Muscle layer of colon (tissue), 2 donors: ENCODE measurements around the gene TBC1D4.
"Not testable (repeated sequence)": the region's sequence is repeated elsewhere in the genome, so short reads cannot be mapped to it uniquely, and the experiment has no call there.

Experiments used
- H3K27ac ChIP-seq: one replicate; pipeline ENCODE4 v1.7.0; 2013; ENCODE audit warnings: low read depth, mild to moderate bottlenecking, low read length, moderate library complexity
- H3K27me3 ChIP-seq, 2 donors: one replicate each; pipeline ENCODE4 v1.7.0; 2013; ENCODE audit warnings: low read length in 2 of 2, mild to moderate bottlenecking in 2 of 2; ENCODE audit not compliant: insufficient read depth in 2 of 2, control insufficient read depth in 1 of 2
- H3K36me3 ChIP-seq: one replicate; pipeline ENCODE4 v1.7.0; 2013; ENCODE audit warnings: mild to moderate bottlenecking, low read length; ENCODE audit not compliant: insufficient read depth
- H3K4me1 ChIP-seq: one replicate; pipeline ENCODE4 v1.7.0; 2013; ENCODE audit warnings: mild to moderate bottlenecking, low read length; ENCODE audit not compliant: insufficient read depth
- H3K4me3 ChIP-seq, 2 donors: one replicate each; pipeline ENCODE4 v1.7.0; 2013; ENCODE audit warnings: low read length in 2 of 2, low read depth in 1 of 2, mild to moderate bottlenecking in 1 of 2, moderate library complexity in 1 of 2
- H3K9ac ChIP-seq: one replicate; pipeline ENCODE4 v1.7.0; 2013; ENCODE audit warnings: low read length
- H3K9me3 ChIP-seq: one replicate; pipeline ENCODE4 v1.7.0; 2013; ENCODE audit warnings: mild to moderate bottlenecking, low read length
- donor health status: abdominal sarcoma.
- donor health status: Adenocarcinoma of cecum.

The TBC1D4 gene

GRCh38 chr13:75443356-75443958 is 38.5 kb downstream of the TBC1D4 start:
- Histone ChIP-seq H3K27me3 (no peaks in the 10 kb centered on the region), H3K9me3 (no peaks in the 10 kb centered on the region), H3K36me3 (no peaks in the 10 kb centered on the region), H3K4me1 (peaks cover 22% of the 10 kb centered on the region), H3K4me3 (no peak overlapping the region), H3K27ac (no peak overlapping the region), H3K9ac (no peak overlapping the region)

DNA sequence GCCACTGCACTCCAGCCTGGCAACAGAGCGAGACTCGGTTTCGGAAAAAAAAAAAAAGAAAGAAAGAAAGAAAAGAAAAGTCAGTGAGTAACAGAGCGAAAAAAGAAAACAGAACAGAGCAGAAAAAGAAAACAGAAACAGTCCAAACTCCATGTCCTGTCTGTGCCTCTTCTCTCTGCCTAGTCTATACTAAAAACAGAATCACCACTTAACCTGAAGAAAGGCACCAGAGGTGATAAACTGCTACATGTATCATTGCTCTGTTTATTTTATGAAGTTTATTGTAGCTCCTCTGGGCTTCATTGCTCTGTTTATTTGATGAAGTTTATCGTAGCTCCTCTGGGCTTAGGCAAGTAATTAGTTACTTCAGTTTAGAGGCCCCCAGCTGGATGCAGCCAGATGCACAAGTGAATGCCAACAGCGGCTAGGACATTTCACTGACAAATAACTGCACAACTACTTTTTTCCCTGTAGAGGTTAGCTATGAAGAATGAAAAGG is 39.2 kb downstream of the TBC1D4 start:
- H3K27ac ChIP-seq, result no peak overlapping the region
- H3K9me3 ChIP-seq, result no peaks in the 10 kb centered on the region
- H3K9ac ChIP-seq, result no peak overlapping the region
- H3K27me3 ChIP-seq, result no peaks in the 10 kb centered on the region
- H3K36me3 ChIP-seq, result no peaks in the 10 kb centered on the region
- H3K4me3 ChIP-seq, result no peak overlapping the region
- H3K4me1 ChIP-seq, result peaks cover 22% of the 10 kb centered on the region

DNA sequence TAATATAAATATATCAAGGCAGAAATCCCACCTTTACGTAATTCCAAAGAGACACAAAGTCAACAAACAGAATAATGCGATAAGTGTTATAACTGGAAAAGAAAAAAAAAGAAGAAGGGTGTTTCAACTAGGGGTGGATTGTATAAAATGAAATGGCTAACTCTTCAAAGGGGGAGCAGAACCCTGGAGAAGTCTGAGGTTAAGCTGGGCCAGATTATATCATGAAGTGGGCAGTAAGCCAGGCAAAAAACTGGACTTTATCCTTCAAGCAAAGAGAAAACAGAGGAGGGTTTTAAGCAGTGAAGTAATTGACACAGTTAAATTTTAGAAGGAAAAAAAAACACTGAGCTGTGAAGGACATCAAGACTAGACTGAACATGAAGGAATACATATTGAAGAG is 41.9 kb downstream of the TBC1D4 start:
- H3K9me3 ChIP-seq, result no peaks in the 10 kb centered on the region
- H3K4me1 ChIP-seq, result peaks cover 20% of the 10 kb centered on the region
- no peaks in the 10 kb centered on the region for H3K27me3 ChIP-seq
- H3K9ac ChIP-seq, result no peak overlapping the region
- no peak overlapping the region for H3K27ac ChIP-seq
- no peaks in the 10 kb centered on the region for H3K36me3 ChIP-seq
- H3K4me3 ChIP-seq, result no peak overlapping the region

DNA sequence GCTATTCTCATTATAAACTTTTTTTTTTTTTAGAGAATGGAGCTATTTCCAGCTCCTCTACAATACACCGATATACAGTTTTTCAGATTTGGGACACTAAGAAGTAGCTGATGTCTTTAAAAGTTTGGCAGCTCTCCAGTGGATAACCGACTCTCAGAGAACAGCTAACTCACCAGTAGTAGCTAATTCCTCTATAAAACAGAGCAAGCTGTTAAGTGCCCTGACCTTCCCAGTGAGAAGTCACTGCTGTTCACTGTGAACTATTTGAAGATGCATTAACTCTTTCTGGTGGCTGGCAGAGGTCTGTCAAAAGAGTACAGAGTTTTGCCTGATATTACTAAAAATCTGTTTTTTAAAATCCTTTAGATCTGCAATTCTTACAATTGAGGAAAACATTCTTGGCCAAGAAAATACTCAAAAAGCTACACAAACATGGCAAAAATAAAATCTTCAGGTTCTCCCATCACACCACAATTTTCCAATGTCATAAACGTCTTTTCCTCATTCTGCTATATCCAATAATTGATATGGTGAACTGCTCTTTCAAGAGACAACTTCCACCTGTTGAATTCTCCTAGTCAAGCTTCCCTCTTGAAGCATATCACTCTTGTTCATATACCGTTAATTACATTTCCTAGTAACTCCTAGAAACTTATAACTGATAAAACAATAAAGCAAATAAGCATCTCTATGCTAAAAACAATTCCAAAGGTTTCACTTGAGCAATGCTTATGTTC is 44.2 kb downstream of the TBC1D4 start:
- Histone ChIP-seq H3K4me1 (peaks cover 9% of the 10 kb centered on the region), H3K9ac (no peak overlapping the region), H3K4me3 (no peak overlapping the region), H3K27me3 (no peaks in the 10 kb centered on the region), H3K36me3 (no peaks in the 10 kb centered on the region), H3K27ac (no peak overlapping the region), H3K9me3 (no peaks in the 10 kb centered on the region)

- not testable (repeated sequence) for H3K27me3 ChIP-seq, H3K4me3 ChIP-seq, H3K4me1 ChIP-seq, H3K9ac ChIP-seq, H3K9me3 ChIP-seq, H3K36me3 ChIP-seq, H3K27ac ChIP-seq
These were observed 47.8 kb downstream of the TBC1D4 start for GRCh38 chr13:75434126-75434525.

- no peaks in the 10 kb centered on the region for H3K9me3 ChIP-seq
- no peaks in the 10 kb centered on the region for H3K27me3 ChIP-seq
- H3K36me3 ChIP-seq, result no peaks in the 10 kb centered on the region
- no peak overlapping the region for H3K9ac ChIP-seq
- no peak overlapping the region for H3K4me3 ChIP-seq
- H3K27ac ChIP-seq, result no peak overlapping the region
- peaks cover 6% of the 10 kb centered on the region for H3K4me1 ChIP-seq
These were observed 49.1 kb downstream of the TBC1D4 start for GRCh38 chr13:75432811-75433244.

DNA sequence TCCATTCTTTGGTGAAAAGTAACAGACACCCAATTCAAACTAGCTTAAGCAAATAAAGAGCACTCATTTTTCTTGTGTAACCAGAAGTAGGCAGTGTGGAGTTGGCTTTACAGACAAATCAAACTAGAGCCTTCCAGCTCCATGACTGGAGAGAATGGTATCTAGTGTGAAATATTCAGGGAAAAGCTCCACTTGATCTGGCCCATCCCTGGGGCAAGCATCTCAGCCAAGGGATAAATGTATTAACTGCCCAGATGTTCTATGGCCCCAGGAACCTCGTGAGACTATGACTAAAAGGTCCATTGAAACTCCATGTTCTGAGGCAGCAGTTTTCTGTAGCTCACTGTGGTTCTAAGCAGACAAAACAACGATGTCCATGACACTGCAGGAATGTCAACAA is 49.9 kb downstream of the TBC1D4 start:
- no peak overlapping the region for H3K4me3 ChIP-seq
- H3K27me3 ChIP-seq, result no peaks in the 10 kb centered on the region
- H3K4me1 ChIP-seq, result no peaks in the 10 kb centered on the region
- H3K27ac ChIP-seq, result no peak overlapping the region
- H3K9ac ChIP-seq, result no peak overlapping the region
- H3K36me3 ChIP-seq, result no peaks in the 10 kb centered on the region
- no peaks in the 10 kb centered on the region for H3K9me3 ChIP-seq

GRCh38 chr13:75430436-75431209 is 51.3 kb downstream of the TBC1D4 start:
- no peaks in the 10 kb centered on the region for H3K36me3 ChIP-seq
- no peak overlapping the region for H3K27ac ChIP-seq
- no peak overlapping the region for H3K4me3 ChIP-seq
- H3K27me3 ChIP-seq, result no peaks in the 10 kb centered on the region
- H3K4me1 ChIP-seq, result no peaks in the 10 kb centered on the region
- no peaks in the 10 kb centered on the region for H3K9me3 ChIP-seq
- H3K9ac ChIP-seq, result no peak overlapping the region

DNA sequence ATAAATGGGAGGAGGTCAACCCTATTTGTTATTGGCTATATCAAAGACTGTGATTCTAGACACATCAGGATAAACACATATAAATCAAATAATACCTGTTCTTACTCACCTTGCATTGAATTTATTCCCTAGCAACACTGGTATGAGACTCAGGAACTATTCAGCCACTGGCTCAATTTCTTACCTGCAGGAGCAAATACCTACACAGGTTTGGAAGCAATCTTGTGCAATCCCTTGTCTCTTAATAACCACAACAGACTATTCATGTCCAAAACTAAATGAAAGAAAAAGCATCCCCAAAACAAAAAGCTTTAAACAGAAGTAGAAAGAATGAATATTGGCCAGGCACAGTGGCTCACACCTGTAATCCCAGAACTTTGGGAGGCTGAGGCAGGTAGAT is 55.5 kb downstream of the TBC1D4 start:
- Histone ChIP-seq H3K4me3 (no peak overlapping the region), H3K9ac (no peak overlapping the region), H3K27ac (no peak overlapping the region), H3K36me3 (no peaks in the 10 kb centered on the region), H3K4me1 (no peaks in the 10 kb centered on the region), H3K9me3 (no peaks in the 10 kb centered on the region), H3K27me3 (no peaks in the 10 kb centered on the region)

DNA sequence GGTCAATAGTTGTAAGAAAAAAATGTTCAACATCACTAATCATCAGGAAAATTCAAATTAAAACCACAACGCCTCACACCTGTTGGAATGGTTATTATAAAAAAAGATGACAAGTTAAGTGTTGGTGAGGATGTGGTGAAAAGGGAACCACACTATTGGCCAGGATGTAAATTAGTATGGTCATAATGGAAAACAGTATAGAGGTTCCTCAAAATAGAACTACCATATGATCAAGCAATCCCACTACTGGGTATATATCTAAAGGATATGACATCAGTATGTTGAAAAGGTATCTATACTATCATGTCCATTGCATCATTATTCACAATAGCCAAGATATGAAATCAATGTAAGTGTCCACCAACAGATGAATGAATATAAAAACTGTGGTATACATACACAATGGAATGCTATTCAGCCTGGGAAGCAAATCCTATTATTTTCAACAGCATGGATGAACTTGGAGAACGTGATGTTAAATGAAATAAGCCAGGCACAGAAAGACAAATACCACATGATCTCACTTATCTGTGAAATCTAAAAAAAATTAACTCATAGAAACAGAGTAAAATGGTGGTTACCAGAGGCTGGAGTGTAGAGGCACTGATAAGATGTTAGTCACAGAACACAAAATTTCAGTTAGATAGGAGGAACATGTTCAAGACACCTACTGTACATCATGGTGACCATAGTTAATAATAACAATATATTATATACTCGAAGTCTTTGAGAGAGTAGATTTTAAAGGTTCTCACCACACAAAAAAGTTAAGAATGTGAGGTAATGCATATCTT is 56.6 kb downstream of the TBC1D4 start:
- no peak overlapping the region for H3K4me3 ChIP-seq
- H3K9ac ChIP-seq, result no peak overlapping the region
- H3K27ac ChIP-seq, result no peak overlapping the region
- H3K36me3 ChIP-seq, result no peaks in the 10 kb centered on the region
- no peaks in the 10 kb centered on the region for H3K9me3 ChIP-seq
- no peaks in the 10 kb centered on the region for H3K27me3 ChIP-seq
- H3K4me1 ChIP-seq, result no peaks in the 10 kb centered on the region

DNA sequence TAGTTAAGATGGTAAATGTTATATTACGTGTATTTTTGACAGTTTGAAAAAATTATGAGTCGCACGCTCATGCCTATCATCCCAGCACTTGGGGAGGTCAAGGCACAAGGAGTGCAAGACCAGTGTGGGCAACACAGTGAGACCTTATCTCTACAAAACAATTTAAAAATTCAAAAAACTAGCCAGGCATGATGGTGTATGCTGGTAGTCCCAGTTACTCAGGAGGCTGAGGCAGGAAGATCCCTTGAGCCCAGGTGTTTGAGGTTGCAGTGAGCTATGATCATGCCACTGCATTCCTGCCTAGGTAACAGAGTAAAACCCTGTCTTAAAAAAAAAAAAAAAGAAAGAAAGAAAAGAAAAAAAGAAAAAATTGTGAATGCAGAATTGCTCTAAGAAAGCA is 58.0 kb downstream of the TBC1D4 start:
- Histone ChIP-seq H3K36me3 (no peaks in the 10 kb centered on the region), H3K9me3 (no peaks in the 10 kb centered on the region), H3K4me1 (peaks cover 2% of the 10 kb centered on the region), H3K4me3 (no peak overlapping the region), H3K27me3 (no peaks in the 10 kb centered on the region), H3K27ac (no peak overlapping the region), H3K9ac (no peak overlapping the region)
